ENCODE data around the gene GARRE1.
"Not testable (repeated sequence)": the region's sequence is repeated elsewhere in the genome, so short reads cannot be mapped to it uniquely, and the experiment has no call there.

GARRE1 gene

GRCh38 chr19:34276614-34277013, 22.3 kb downstream of the GARRE1 start:
- Histone ChIP-seq H3K79me2 (ENCODE audit: low read length) (0 out of 2 replicates have a peak, but pooled peaks cover 10% of the 10 kb centered on the region), H2AFZ (ENCODE audit: low read length) (no peak overlapping the region), H3K9ac (ENCODE audit: low read length) (no peak overlapping the region)

GRCh38 chr19:34277244-34277643, 22.9 kb downstream of the GARRE1 start:
- Histone ChIP-seq H2AFZ (ENCODE audit: low read length) (no peak overlapping the region), H3K36me3 (replicated peaks; ENCODE audit: insufficient read depth, low read length) (no peaks in the 10 kb centered on the region), H3K9me3 (replicated peaks; ENCODE audit: insufficient read depth, low read length) (no peaks in the 10 kb centered on the region), H3K4me3 (ENCODE audit: low read length) (no peak overlapping the region), H3K4me1 (ENCODE audit: low read length) (no peaks in the 10 kb centered on the region), H3K9ac (ENCODE audit: low read length) (no peak overlapping the region), H3F3A (ENCODE audit: insufficient read depth, low read length) (no peaks in the 10 kb centered on the region), H3K9me2 (replicated peaks; ENCODE audit: insufficient read depth, low read length) (no peaks in the 10 kb centered on the region), H3K27me3 (replicated peaks; ENCODE audit: insufficient read depth, low read length) (no peaks in the 10 kb centered on the region), H3K4me2 (ENCODE audit: low read depth, low read length) (no peak overlapping the region), H3K27ac (ENCODE audit: low read length) (no peak overlapping the region), H4K20me1 (ENCODE audit: insufficient read depth, low read length) (no peaks in the 10 kb centered on the region), H3K79me2 (ENCODE audit: low read length) (0 out of 2 replicates have a peak, but pooled peaks cover 8% of the 10 kb centered on the region)
- DNase-seq, result no peak
- TF ChIP-seq EZH2phosphoT487 (IDR thresholded peaks at IDR 0.05; ENCODE audit: low read length), result no peak
- TF ChIP-seq EZH2 (optimal IDR thresholded peaks at IDR 0.05; ENCODE audit: low read depth, low read length), result no peak
- no peak for TF ChIP-seq CTCF (IDR thresholded peaks at IDR 0.05; ENCODE audit: low read length)

More at GRCh38 chr19:34276614-34277013, 22.3 kb downstream of the GARRE1 start:
- Histone ChIP-seq H3F3A (ENCODE audit: insufficient read depth, low read length) (no peaks in the 10 kb centered on the region), H3K27ac (ENCODE audit: low read length) (no peak overlapping the region), H3K9me2 (replicated peaks; ENCODE audit: insufficient read depth, low read length) (no peaks in the 10 kb centered on the region), H3K4me3 (ENCODE audit: low read length) (no peak overlapping the region), H4K20me1 (ENCODE audit: insufficient read depth, low read length) (no peaks in the 10 kb centered on the region), H3K27me3 (replicated peaks; ENCODE audit: insufficient read depth, low read length) (no peaks in the 10 kb centered on the region), H3K36me3 (replicated peaks; ENCODE audit: insufficient read depth, low read length) (no peaks in the 10 kb centered on the region), H3K4me2 (ENCODE audit: low read depth, low read length) (no peak overlapping the region), H3K9me3 (replicated peaks; ENCODE audit: insufficient read depth, low read length) (no peaks in the 10 kb centered on the region), H3K4me1 (ENCODE audit: low read length) (no peaks in the 10 kb centered on the region)
- TF ChIP-seq CTCF (IDR thresholded peaks at IDR 0.05; ENCODE audit: low read length) (no peak), EZH2phosphoT487 (IDR thresholded peaks at IDR 0.05; ENCODE audit: low read length) (no peak), EZH2 (optimal IDR thresholded peaks at IDR 0.05; ENCODE audit: low read depth, low read length) (no peak)
- DNase-seq, result no peak

- H3K4me1 ChIP-seq (ENCODE audit: low read length), result no peaks in the 10 kb centered on the region
- H3F3A ChIP-seq (ENCODE audit: insufficient read depth, low read length), result no peaks in the 10 kb centered on the region
- H4K20me1 ChIP-seq (ENCODE audit: insufficient read depth, low read length), result no peaks in the 10 kb centered on the region
- no peak for DNase-seq
- no peaks in the 10 kb centered on the region for H3K9me3 ChIP-seq (replicated peaks; ENCODE audit: insufficient read depth, low read length)
- H3K4me3 ChIP-seq (ENCODE audit: low read length), result no peak overlapping the region
- H2AFZ ChIP-seq (ENCODE audit: low read length), result no peak overlapping the region
- H3K9me2 ChIP-seq (replicated peaks; ENCODE audit: insufficient read depth, low read length), result no peaks in the 10 kb centered on the region
- H3K79me2 ChIP-seq (ENCODE audit: low read length), result 0 out of 2 replicates have a peak, but pooled peaks cover 8% of the 10 kb centered on the region
- TF ChIP-seq CTCF (IDR thresholded peaks at IDR 0.05; ENCODE audit: low read length) (no peak), EZH2phosphoT487 (IDR thresholded peaks at IDR 0.05; ENCODE audit: low read length) (no peak), EZH2 (optimal IDR thresholded peaks at IDR 0.05; ENCODE audit: low read depth, low read length) (no peak)
- H3K36me3 ChIP-seq (replicated peaks; ENCODE audit: insufficient read depth, low read length), result no peaks in the 10 kb centered on the region
- H3K27me3 ChIP-seq (replicated peaks; ENCODE audit: insufficient read depth, low read length), result no peaks in the 10 kb centered on the region
- no peak overlapping the region for H3K27ac ChIP-seq (ENCODE audit: low read length)
- no peak overlapping the region for H3K9ac ChIP-seq (ENCODE audit: low read length)
- no peak overlapping the region for H3K4me2 ChIP-seq (ENCODE audit: low read depth, low read length)
Observed at GRCh38 chr19:34278783-34279182, 24.4 kb downstream of the GARRE1 start.

- not testable (repeated sequence) for H3K79me2 ChIP-seq (ENCODE audit: low read length); H3F3A ChIP-seq (ENCODE audit: insufficient read depth, low read length); DNase-seq; H3K4me3 ChIP-seq (ENCODE audit: low read length); H3K9me3 ChIP-seq (replicated peaks; ENCODE audit: insufficient read depth, low read length); H3K4me2 ChIP-seq (ENCODE audit: low read depth, low read length); H3K9ac ChIP-seq (ENCODE audit: low read length); H3K27me3 ChIP-seq (replicated peaks; ENCODE audit: insufficient read depth, low read length); H2AFZ ChIP-seq (ENCODE audit: low read length); H3K9me2 ChIP-seq (replicated peaks; ENCODE audit: insufficient read depth, low read length); H3K4me1 ChIP-seq (ENCODE audit: low read length); H3K36me3 ChIP-seq (replicated peaks; ENCODE audit: insufficient read depth, low read length); H4K20me1 ChIP-seq (ENCODE audit: insufficient read depth, low read length); H3K27ac ChIP-seq (ENCODE audit: low read length)
Observed at GRCh38 chr19:34281444-34281843, 27.1 kb downstream of the GARRE1 start.

All from MM.1S (cell line).